NCI-H1417 treated with DMSO at 0.1 percent for 48 hours (cell line): ENCODE data around the gene SFTPB.
A peak's percentile ranks its signal among the peaks of the same experiment; 100 is the strongest.

Experiments used
- DNase-seq: peaks from one replicate; lab custom pipeline; 2025; lab: John Stamatoyannopoulos, UW

The SFTPB gene

GRCh38 chr2:85702800-85703199, 34.8 kb upstream of the SFTPB start:
- no peak for DNase-seq

- no peak for DNase-seq
These were observed 34.2 kb upstream of the SFTPB start for GRCh38 chr2:85702172-85702571.

GRCh38 chr2:85699325-85699724, 31.3 kb upstream of the SFTPB start:
- no peak for DNase-seq

GRCh38 chr2:85698880-85699254, 30.9 kb upstream of the SFTPB start:
- no peak for DNase-seq

- DNase-seq, result no peak
These were observed 30.3 kb upstream of the SFTPB start for GRCh38 chr2:85698184-85698879.

- DNase-seq, result no peak
These were observed 29.7 kb upstream of the SFTPB start for GRCh38 chr2:85697716-85698115.

- no peak for DNase-seq
These were observed 29.1 kb upstream of the SFTPB start for GRCh38 chr2:85697096-85697495.

- no peak for DNase-seq
These were observed 28.0 kb upstream of the SFTPB start for GRCh38 chr2:85695691-85696668.

- DNase-seq, result no peak
These were observed 27.1 kb upstream of the SFTPB start for GRCh38 chr2:85695121-85695520.

- DNase-seq, result no peak
These were observed 26.3 kb upstream of the SFTPB start, which contains the start of gene GNLY for GRCh38 chr2:85694052-85695025. Gene GNLY (plus strand): TSS chr2:85694358. CDS start chr2:85694419, 61 bp downstream.

GRCh38 chr2:85692039-85692645, 24.1 kb upstream of the SFTPB start:
- no peak for DNase-seq

- no peak for DNase-seq
These were observed 22.9 kb upstream of the SFTPB start for GRCh38 chr2:85690932-85691331.

- peak; percentile 55 for DNase-seq
These were observed 16.8 kb upstream of the SFTPB start for GRCh38 chr2:85684806-85685205.

- no peak for DNase-seq
These were observed 16.4 kb upstream of the SFTPB start for GRCh38 chr2:85684380-85684779.

- no peak for DNase-seq
These were observed 14.4 kb upstream of the SFTPB start for GRCh38 chr2:85682378-85682777.

- DNase-seq, result no peak
These were observed 13.8 kb upstream of the SFTPB start for GRCh38 chr2:85681776-85682175.

GRCh38 chr2:85681372-85681763, 13.4 kb upstream of the SFTPB start:
- DNase-seq, result no peak

- DNase-seq, result no peak
These were observed 12.8 kb upstream of the SFTPB start for GRCh38 chr2:85680707-85681371.

GRCh38 chr2:85678794-85679672, 11.0 kb upstream of the SFTPB start:
- DNase-seq, result no peak

- DNase-seq, result no peak
These were observed 10.4 kb upstream of the SFTPB start for GRCh38 chr2:85678377-85678776.
